ENCODE data around the gene CNTRL. TPM values are rescaled to one million over a fixed set of nuclear protein-coding genes. Genes with fewer than 3 reads are reported as not detected.

CNTRL gene
- total and polyA plus RNA-seq, 2 of the 8 experiments (the other 6 are each of a cell fraction or from before 2014, with no cell fraction given) = 5.1 to 13.9 TPM

DNA sequence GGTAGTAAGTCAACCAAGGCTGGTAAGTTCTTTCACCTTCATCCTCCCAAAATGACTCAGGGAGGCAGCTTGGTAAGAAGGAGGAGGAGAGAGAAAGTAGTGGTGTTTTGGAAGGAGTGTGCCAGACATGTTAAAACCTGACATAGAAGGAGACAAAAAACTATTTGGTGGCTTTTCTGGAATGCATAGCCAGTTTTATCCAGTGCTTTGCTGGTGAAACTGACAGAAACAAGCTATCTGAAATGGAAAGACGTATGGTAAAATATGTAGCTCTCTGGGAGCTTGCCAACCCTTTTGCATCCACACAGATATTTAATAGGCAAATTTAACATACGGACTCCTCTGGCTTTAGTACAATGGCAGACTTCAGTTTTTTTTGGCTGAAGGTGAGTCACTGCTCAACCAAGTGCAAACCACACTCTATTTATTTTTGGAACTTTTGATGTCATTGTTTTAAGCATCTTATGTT, 81.5 kb downstream of the CNTRL start:
- Histone ChIP-seq H3K79me1 (ENCODE audit: low read depth, low read length) (no peaks in the 10 kb centered on the region; the same call in 1 of the 2 replicates), H3K18ac (ENCODE audit: extremely low read depth, low read length) (no peak overlapping the region), H4K5ac (ENCODE audit: insufficient read length, low read depth, low read length) (no peak overlapping the region), H3K4ac (replicated peaks; ENCODE audit: insufficient read length, low read depth, low read length) (no peak overlapping the region), H4K20me1 (replicated peaks in 1 of 2; ENCODE audit: control insufficient read depth in 1 of 2, insufficient read depth in 2 of 2, low read length in 2 of 2) (peaks cover 0 to 1% of the 10 kb centered on the region in 2 experiments), H3K4me2 (ENCODE audit: insufficient read depth in 1 of 2, low read depth in 2 of 2, low read length in 2 of 2) (no peak overlapping the region), H3K4me3 (ENCODE audit: extremely low read depth in 1 of 4, insufficient read depth in 2 of 4, low read depth in 3 of 4, low read length in 4 of 4) (no peak overlapping the region), H2AFZ (ENCODE audit: low read length) (no peak overlapping the region), H2BK15ac (ENCODE audit: low read length) (no peak overlapping the region), H3K27me3 (replicated peaks in 1 of 4; ENCODE audit: control insufficient read depth in 3 of 4, extremely low read depth in 1 of 4, insufficient read depth in 3 of 4, low read length in 3 of 4) (no peaks in the 10 kb centered on the region), H2BK12ac (ENCODE audit: low read depth, low read length) (no peak overlapping the region), H2BK120ac (replicated peaks; ENCODE audit: low read depth, low read length) (no peak overlapping the region), H2BK20ac (ENCODE audit: low read length) (no peak overlapping the region), H3K23me2 (ENCODE audit: low read depth, low read length) (no peaks in the 10 kb centered on the region), H3K9me3 (ENCODE audit: insufficient read depth in 2 of 2, low read depth in 1 of 2, low read length in 1 of 2) (no peaks in the 10 kb centered on the region), H3K23ac (ENCODE audit: insufficient read length) (no peak overlapping the region), H3K79me2 (ENCODE audit: control insufficient read depth in 1 of 2, insufficient read depth in 2 of 2, low read length in 2 of 2) (no peaks in the 10 kb centered on the region), H2BK5ac (ENCODE audit: low read depth, low read length) (no peak overlapping the region), H3K27ac (ENCODE audit: low read depth, low read length) (no peak overlapping the region), H3K36me3 (ENCODE audit: control insufficient read depth in 2 of 4, insufficient read depth in 4 of 4, low read length in 3 of 4) (peaks cover 0 to 5% (median 3%) of the 10 kb centered on the region in 4 experiments; a peak in 4 of 8 replicates), H3K56ac (replicated peaks; ENCODE audit: insufficient read length, low read depth, low read length) (no peak overlapping the region), H3K14ac (ENCODE audit: insufficient read length) (no peak overlapping the region), H2AK5ac (ENCODE audit: low read depth, low read length) (no peak overlapping the region), H4K91ac (replicated peaks; ENCODE audit: insufficient read length, low read length) (no peak overlapping the region), H3K4me1 (replicated peaks in 1 of 4; ENCODE audit: control insufficient read depth in 3 of 4, insufficient read depth in 4 of 4, low read length in 3 of 4) (no peaks in the 10 kb centered on the region), H3K9ac (replicated peaks in 1 of 4; ENCODE audit: extremely low read depth in 1 of 4, low read depth in 3 of 4, low read length in 3 of 4) (no peak overlapping the region), H4K8ac (ENCODE audit: extremely low read depth, insufficient read depth, low read length) (no peak overlapping the region)
- CTCF ChIA-PET (ENCODE audit: partially characterized antibody) = interaction anchor here (0.6 to 0.9 kb wide), 2 partner anchors 9 to 300 kb away, joined by 3 read pairs; no protein-coding TSS in a partner anchor
- DNase-seq (ENCODE audit: low read depth in 1 of 2, low spot score in 2 of 2) (no peak), FAIRE-seq (no peak)
- POLR2A ChIA-PET (ENCODE audit: partially characterized antibody) = no interaction called here
- WGBS, 2 experiments (ENCODE audit: extremely low coverage in 1 of 2, insufficient coverage in 1 of 2, insufficient read length in 1 of 2, insufficient replicate concordance in 2 of 2, low coverage in 1 of 2, low lambda C conversion rate in 2 of 2, missing lambda C conversion rate in 1 of 2) = 88% methylated on average over 2 of the region's 2 CpGs; no CpG with 5 or more reads in 1 of the 2 experiments
- TF ChIP-seq SIN3A (conservative IDR thresholded peaks at IDR 0.05 in 1 of 2, IDR thresholded peaks at IDR 0.05 in 1 of 2; ENCODE audit: low read depth in 1 of 2, low read length in 2 of 2) = no peak
- TF ChIP-seq RFX5 (IDR thresholded peaks at IDR 0.05; ENCODE audit: borderline replicate concordance, low read depth, low read length) = no peak
- TF ChIP-seq JUN (IDR thresholded peaks at IDR 0.05; ENCODE audit: low read depth, low read length) = no peak
- no peak for TF ChIP-seq EGR1 (IDR thresholded peaks at IDR 0.05; ENCODE audit: borderline replicate concordance, low read depth, low read length)
- no peak for TF ChIP-seq POU5F1 (IDR thresholded peaks at IDR 0.05; ENCODE audit: low read depth, low read length)
- TF ChIP-seq PHF8 (conservative IDR thresholded peaks at IDR 0.05; ENCODE audit: low read depth, low read length) = no peak
- no peak for TF ChIP-seq BCL11A (IDR thresholded peaks at IDR 0.05; ENCODE audit: low read depth in 2 of 2, low read length in 2 of 2)
- TF ChIP-seq SP4 (IDR thresholded peaks at IDR 0.05; ENCODE audit: low read length) = no peak
- no peak for TF ChIP-seq SP2 (IDR thresholded peaks at IDR 0.05; ENCODE audit: low read length)
- TF ChIP-seq RXRA (IDR thresholded peaks at IDR 0.05; ENCODE audit: insufficient read depth, low read depth, low read length) = no peak
